Coronary artery (tissue), 2 donors: Measurements from ENCODE around the gene PCBP2.
A peak's percentile ranks its signal among the peaks of the same experiment; 100 is the strongest.
"Not testable (repeated sequence)": the region's sequence is repeated elsewhere in the genome, so short reads cannot be mapped to it uniquely, and the experiment has no call there.

Experiments used
- DNase-seq: peaks from one replicate; pipeline ENCODE4 v3.0.0-alpha.2; 2017; ENCODE audit warnings: low spot score
- H3K27ac ChIP-seq, 2 donors: fragments of 200-600 bp; sonication (generic); one replicate each; pipeline ENCODE4 v1.5.1; 2016 to 2019
- H3K4me3 ChIP-seq: fragments of 200-600 bp; sonication (generic); 2 replicates; pipeline ENCODE4 v1.5.1; 2016; ENCODE audit warnings: mild to moderate bottlenecking, moderate library complexity
- TF ChIP-seq, protein P1 (sequence below): fragments of 200-600 bp; sonication (generic); IDR thresholded peaks from one replicate; pipeline ENCODE4 v1.5.1; 2019; ENCODE audit warnings: antibody characterized with exemption

The PCBP2 gene

DNA sequence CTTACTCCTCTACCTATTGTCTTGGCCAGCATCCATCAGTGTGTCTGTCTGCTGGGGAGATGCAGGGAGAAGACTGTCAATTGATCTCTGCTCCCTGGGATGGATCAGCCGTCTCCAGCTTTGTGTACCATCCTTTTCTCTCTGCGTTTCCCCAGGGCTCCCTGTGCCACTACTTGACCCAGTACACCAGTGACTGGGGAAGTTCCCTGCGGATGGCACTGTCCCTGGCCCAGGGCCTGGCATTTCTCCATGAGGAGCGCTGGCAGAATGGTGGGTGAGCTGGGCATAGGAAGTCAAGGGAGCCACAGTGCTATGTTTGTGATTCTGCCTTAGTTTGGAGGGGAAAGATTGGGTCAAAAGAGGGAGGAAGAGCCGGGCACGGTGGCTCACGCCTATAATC, 23.2 kb upstream of the PCBP2 start:
- Histone ChIP-seq H3K4me3 (no peak overlapping the region), H3K27ac (no peak overlapping the region)
- DNase-seq = no peak
- TF ChIP-seq, protein P1, sequence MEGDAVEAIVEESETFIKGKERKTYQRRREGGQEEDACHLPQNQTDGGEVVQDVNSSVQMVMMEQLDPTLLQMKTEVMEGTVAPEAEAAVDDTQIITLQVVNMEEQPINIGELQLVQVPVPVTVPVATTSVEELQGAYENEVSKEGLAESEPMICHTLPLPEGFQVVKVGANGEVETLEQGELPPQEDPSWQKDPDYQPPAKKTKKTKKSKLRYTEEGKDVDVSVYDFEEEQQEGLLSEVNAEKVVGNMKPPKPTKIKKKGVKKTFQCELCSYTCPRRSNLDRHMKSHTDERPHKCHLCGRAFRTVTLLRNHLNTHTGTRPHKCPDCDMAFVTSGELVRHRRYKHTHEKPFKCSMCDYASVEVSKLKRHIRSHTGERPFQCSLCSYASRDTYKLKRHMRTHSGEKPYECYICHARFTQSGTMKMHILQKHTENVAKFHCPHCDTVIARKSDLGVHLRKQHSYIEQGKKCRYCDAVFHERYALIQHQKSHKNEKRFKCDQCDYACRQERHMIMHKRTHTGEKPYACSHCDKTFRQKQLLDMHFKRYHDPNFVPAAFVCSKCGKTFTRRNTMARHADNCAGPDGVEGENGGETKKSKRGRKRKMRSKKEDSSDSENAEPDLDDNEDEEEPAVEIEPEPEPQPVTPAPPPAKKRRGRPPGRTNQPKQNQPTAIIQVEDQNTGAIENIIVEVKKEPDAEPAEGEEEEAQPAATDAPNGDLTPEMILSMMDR = no peak

- DNase-seq = no peak
- H3K27ac ChIP-seq = no peak overlapping the region
- H3K4me3 ChIP-seq = no peak overlapping the region
- TF ChIP-seq, protein P1 = no peak
Observed at GRCh38 chr12:53430116-53430515, 21.8 kb upstream of the PCBP2 start.

DNA sequence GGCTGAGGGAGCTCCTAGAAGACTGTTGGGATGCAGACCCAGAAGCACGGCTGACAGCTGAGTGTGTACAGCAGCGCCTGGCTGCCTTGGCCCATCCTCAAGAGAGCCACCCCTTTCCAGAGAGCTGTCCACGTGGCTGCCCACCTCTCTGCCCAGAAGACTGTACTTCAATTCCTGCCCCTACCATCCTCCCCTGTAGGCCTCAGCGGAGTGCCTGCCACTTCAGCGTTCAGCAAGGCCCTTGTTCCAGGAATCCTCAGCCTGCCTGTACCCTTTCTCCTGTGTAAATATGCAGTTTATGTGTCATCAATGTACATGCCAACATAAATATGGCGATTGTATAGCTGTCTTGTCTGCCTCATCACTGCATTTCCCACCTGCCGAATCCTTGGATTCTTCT, 20.7 kb upstream of the PCBP2 start:
- Histone ChIP-seq H3K27ac (no peak overlapping the region), H3K4me3 (no peak overlapping the region)
- TF ChIP-seq, protein P1 = no peak
- DNase-seq = no peak

- H3K27ac ChIP-seq, H3K4me3 ChIP-seq, DNase-seq: not testable (repeated sequence)
Observed at GRCh38 chr12:53435326-53435725, 16.6 kb upstream of the PCBP2 start.

GRCh38 chr12:53439582-53439981, 12.3 kb upstream of the PCBP2 start:
- DNase-seq, H3K27ac ChIP-seq: not testable (repeated sequence)

DNA sequence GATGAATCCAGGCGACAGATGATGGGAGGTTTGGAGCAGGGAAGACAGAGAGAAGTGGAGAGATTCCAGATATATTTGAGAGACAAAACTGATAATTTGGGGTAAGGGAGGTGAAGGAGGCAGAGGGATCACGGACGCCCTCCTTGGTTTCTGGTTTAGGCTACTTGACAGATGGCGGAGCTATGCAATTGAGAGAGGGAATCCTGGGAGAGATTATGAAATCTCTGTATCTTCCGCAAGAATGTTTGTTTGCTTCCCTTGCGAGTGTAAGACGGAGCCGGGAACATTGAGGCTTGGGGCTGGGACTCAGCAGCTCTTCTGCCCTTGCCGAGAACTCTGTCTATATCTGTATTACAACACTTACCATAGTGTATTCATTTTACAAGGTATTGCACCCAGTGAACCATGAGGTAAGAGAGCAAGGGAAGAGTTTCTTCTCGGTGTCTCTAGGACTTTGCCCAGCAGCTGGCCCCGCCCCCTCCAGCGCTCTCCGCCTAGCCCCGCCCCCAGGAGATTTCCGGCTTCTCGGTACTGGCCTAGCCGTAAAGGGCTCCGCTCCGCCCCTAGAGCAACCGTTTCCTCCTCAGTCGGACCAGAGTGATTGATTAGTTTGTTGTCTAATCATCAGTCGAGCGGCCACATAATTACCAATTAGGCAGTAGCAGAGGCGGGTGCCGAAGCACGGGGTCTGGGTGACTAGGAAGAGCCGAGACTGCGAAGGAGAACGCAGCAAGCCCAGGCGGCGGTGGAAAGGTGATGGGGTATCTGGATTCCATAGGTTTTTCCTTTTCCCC, 10.7 kb upstream of the PCBP2 start, which contains the start of gene PRR13:
TSS of gene PRR13 (plus strand) at position 695 of the 794 bp plus-strand sequence. CDS start 981 bp downstream, outside the sequence.
- Histone ChIP-seq H3K27ac (peak within 1 kb of the TSS; percentile 85 to 87), H3K4me3 (peak within 1 kb of the TSS; percentile 76)
- TF ChIP-seq, protein P1 = no peak
- peak; percentile 99 for DNase-seq

More at GRCh38 chr12:53439582-53439981, 12.3 kb upstream of the PCBP2 start:
- not testable (repeated sequence) for H3K4me3 ChIP-seq

- TF ChIP-seq, protein P1 = no peak
- Histone ChIP-seq H3K27ac (no peak overlapping the region), H3K4me3 (no peak overlapping the region)
- DNase-seq = no peak
Observed at GRCh38 chr12:53443955-53444354, 7.9 kb upstream of the PCBP2 start.

DNA sequence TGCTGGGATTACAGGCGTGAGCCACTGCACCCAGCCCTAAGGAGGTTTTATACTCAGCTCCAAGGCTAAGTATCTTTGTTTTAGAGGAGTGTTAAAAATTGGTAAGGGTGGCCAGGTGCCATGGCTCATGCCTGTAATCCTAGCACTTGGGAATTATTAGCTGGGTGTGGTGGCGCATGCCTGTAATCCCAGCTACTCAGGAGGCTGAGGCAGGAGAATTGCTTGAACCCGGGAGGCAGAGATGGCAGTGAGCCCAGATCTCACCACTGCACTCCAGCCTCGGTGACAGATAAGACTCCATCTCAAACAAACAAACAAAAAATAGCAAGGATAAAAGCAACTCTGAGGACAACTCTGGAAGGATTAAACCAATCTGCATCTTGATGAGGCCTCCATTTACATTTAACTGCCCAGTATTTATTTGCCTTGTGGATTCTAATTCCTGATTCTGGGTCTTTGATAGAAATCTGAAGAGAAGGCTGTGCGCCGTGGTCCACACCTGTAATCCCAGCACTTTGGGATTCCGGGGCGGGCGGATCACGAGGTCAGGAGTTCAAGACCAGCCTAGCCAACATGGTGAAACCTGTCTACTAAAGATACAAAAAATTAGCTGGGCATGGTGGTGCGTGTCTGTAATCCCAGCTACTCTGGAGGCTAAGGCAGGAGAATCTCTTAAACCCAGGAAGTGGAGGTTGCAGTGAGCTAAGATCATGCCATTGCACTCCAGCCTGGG, 7.1 kb upstream of the PCBP2 start:
- DNase-seq, H3K4me3 ChIP-seq, H3K27ac ChIP-seq: not testable (repeated sequence)
